Right lobe of liver (tissue), 6 donors: ENCODE results near the gene SCTR. TPM values are rescaled to one million over a fixed set of nuclear protein-coding genes. Genes with fewer than 3 reads are reported as not detected.

Experiments
- ATAC-seq, 4 donors: fragments of 200-7000 bp; cut with Tn5 transposase; one replicate each; pipeline ENCODE4 v1.9.1; 2020; ENCODE audit warnings: mild to moderate bottlenecking in 4 of 4, moderate library complexity in 4 of 4
- DNase-seq, 3 donors: peaks; one replicate each; pipeline ENCODE4 v3.0.0-alpha.2; 2020
- H3K27ac ChIP-seq, 3 donors: fragments of 200-600 bp; one replicate each; pipeline ENCODE4 v1.8.0; 2022
- H3K27me3 ChIP-seq, 2 donors: fragments of 200-600 bp; one replicate each; pipeline ENCODE4 v1.8.0; 2022
- H3K36me3 ChIP-seq, 4 donors: fragments of 200-600 bp; sonication (generic) in 1 of 4; one replicate each; pipeline versions ENCODE4 v1.5.1 to v1.8.0; 2017 to 2022; ENCODE audit warnings: control low read depth in 1 of 4
- H3K4me1 ChIP-seq, 4 donors: fragments of 200-600 bp; sonication (generic) in 1 of 4; one replicate each; pipeline versions ENCODE4 v1.5.1 to v1.8.0; 2017 to 2022; ENCODE audit warnings: control low read depth in 1 of 4
- H3K4me3 ChIP-seq, 3 donors: fragments of 200-600 bp; one replicate each; pipeline ENCODE4 v1.8.0; 2022
- H3K9me3 ChIP-seq, 4 donors: fragments of 200-600 bp; sonication (generic) in 1 of 4; one replicate each; pipeline versions ENCODE4 v1.5.1 to v1.8.0; 2017 to 2022; ENCODE audit warnings: control low read depth in 1 of 4
- POLR2A ChIP-seq: fragments of 450-650 bp; IDR thresholded peaks from one replicate; pipeline ENCODE4 v1.6.1; 2017; ENCODE audit warnings: antibody characterized with exemption, mild to moderate bottlenecking
- WGBS: methylation state at CpG from one replicate; pipeline ENCODE4 v1.1.6; 2018; ENCODE audit warnings: low coverage, low lambda C conversion rate; ENCODE audit not compliant: insufficient coverage; ENCODE audit errors: missing lambda C conversion rate; 5-methylcytosine and 5-hydroxymethylcytosine counted together
- intact Hi-C, 2 donors: fragments of 100-400 bp; cut with DNase I; formaldehyde crosslinking; loops; one replicate each; pipeline versions ENCODE4 v1.11.2 to v1.14.1; 2022
- total RNA-seq, 6 experiments: library from RNA; depleted of rRNA in 2 of 6; stranded (reverse); fragments of >200 nt in 2 of 6; fragmentation: NEBNext Ultra II Directional in 3 of 6; extraction: Animal tissue kit (Norgen Biotek cat#: 25700) in 3 of 6; gene quantifications; one replicate each; pipeline versions ENCODE4 v1.1.0 to v1.2.4, GENCODE V29; 2016 to 2023
- TF ChIP-seq, protein P1 (sequence below), 4 donors: fragments of 200-600 bp in 3 of 4; fragments of 450-650 bp in 1 of 4; IDR thresholded peaks; one replicate each; pipeline versions ENCODE4 v1.5.1 to v1.8.0; 2016 to 2022; ENCODE audit warnings: antibody characterized with exemption in 4 of 4, mild to moderate bottlenecking in 2 of 4
- donor health status: DM: no; HTN: yes; CAD: no.
- donor health status: DM: no; HTN: no; CAD: no.
- donor health status: DM: no; HTN: no; CAD: no.
- donor health status: DM: no; HTN: yes; CAD: no.
- donor health status: DM: no; HTN: yes; CAD: no.

SCTR gene
- total RNA-seq, 6 experiments from 2014 or later: 0.12 to 0.38 (median 0.35) TPM; not detected in 2

DNA sequence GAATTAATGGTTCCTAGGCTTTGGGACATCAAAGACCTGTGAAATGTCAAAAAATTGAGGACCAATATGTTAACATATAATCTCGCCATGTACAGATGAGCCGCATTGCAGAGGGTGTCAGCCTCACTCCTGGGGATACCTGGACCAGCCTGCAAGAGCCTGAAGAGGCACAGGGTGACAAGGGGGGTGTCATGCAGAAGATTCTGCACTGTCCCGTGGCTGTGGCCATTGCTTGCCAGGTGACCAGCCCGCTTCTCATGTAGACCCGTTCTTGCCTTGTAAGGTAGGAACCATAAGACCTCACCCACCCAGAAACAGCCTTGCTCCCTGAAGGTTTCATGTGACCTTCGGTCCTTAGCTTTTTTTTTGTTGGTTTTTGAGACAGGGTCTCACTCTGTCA, 55.2 kb downstream of the SCTR start:
- Histone ChIP-seq H3K27ac (no peak overlapping the region), H3K9me3 (no peaks in the 10 kb centered on the region), H3K27me3 (no peaks in the 10 kb centered on the region), H3K4me3 (no peak overlapping the region), H3K36me3 (no peaks in the 10 kb centered on the region), H3K4me1 (peaks cover 0 to 4% (median 0%) of the 10 kb centered on the region in 4 donors)
- no peak for TF ChIP-seq POLR2A
- TF ChIP-seq, protein P1, sequence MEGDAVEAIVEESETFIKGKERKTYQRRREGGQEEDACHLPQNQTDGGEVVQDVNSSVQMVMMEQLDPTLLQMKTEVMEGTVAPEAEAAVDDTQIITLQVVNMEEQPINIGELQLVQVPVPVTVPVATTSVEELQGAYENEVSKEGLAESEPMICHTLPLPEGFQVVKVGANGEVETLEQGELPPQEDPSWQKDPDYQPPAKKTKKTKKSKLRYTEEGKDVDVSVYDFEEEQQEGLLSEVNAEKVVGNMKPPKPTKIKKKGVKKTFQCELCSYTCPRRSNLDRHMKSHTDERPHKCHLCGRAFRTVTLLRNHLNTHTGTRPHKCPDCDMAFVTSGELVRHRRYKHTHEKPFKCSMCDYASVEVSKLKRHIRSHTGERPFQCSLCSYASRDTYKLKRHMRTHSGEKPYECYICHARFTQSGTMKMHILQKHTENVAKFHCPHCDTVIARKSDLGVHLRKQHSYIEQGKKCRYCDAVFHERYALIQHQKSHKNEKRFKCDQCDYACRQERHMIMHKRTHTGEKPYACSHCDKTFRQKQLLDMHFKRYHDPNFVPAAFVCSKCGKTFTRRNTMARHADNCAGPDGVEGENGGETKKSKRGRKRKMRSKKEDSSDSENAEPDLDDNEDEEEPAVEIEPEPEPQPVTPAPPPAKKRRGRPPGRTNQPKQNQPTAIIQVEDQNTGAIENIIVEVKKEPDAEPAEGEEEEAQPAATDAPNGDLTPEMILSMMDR (IDR thresholded peaks at IDR 0.05): no peak
- DNase-seq (no peak), ATAC-seq (no peak)
- WGBS: 43% methylated on average over 1 of the region's 6 CpGs
- intact Hi-C loops: no loop called here

DNA sequence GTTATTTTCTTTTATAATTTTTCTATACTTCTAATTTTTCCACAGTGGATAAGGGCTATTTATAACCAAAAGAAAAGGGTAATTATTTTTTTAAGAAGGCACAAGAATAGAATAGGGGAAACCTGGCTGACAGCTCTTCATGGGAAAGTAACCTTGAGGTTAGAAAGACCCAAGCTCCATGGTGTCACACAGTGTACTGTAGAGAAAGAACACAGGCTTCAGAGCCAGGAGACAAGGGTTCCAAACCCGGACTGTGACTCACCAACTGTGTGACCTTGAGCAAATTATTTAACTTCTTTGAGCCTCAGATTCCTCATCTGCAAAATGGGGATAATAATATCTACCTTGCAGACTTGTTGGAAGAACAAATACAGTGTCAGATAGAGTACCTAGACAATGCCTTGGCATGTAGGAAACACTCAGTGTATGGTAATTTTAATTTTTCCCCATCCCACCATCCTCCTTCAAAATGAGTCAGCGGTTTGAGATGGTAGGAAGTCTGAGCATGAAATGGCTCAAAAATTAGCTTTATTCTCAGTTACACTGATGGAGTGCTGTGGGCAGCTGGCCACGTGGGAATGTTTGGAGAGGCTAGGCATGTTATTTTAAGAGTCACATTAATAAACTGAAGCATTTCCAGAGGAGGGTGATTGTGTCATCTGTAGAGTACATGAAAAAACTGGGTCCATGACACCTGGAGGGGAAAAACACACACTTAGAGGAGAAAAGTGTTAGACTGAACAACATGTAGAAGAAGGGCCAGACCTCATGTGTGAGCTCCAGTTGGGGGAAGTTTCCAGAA, 55.9 kb downstream of the SCTR start:
- Histone ChIP-seq H3K4me1 (peaks cover 0 to 4% (median 0%) of the 10 kb centered on the region in 4 donors), H3K27ac (no peak overlapping the region), H3K36me3 (no peaks in the 10 kb centered on the region), H3K4me3 (no peak overlapping the region), H3K9me3 (no peaks in the 10 kb centered on the region), H3K27me3 (no peaks in the 10 kb centered on the region)
- intact Hi-C loops: no loop called here
- no peak for ATAC-seq
- no peak for DNase-seq
- TF ChIP-seq POLR2A: no peak
- WGBS: 44% methylated on average over 3 of the region's 3 CpGs

DNA sequence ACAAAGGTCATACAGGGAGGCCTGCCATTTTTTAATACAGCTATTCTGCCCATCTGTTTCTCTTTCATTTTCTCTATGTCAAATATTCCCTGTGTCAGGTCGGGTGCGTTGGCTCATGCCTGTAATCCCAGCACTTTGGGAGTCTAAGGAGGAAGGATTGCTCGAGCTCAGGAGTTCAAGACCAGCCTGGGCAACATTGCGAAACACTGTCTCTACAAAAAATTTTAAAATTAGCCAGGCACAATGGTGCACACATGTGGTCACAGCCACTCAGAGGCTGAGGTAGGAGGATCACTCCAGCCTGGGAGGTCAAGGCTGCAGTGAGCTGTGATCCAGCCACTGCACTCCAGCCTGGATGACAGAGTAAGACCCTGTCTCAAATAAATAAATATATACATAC, 57.9 kb downstream of the SCTR start:
- no peaks in the 10 kb centered on the region for H3K36me3 ChIP-seq
- no peak for TF ChIP-seq POLR2A
- TF ChIP-seq, protein P1 (IDR thresholded peaks at IDR 0.05): no peak
- intact Hi-C loops: no loop called here
- H3K4me3 ChIP-seq: no peak overlapping the region
- DNase-seq (no peak), ATAC-seq (no peak)
- no peaks in the 10 kb centered on the region for H3K27me3 ChIP-seq
- H3K9me3 ChIP-seq: no peaks in the 10 kb centered on the region
- WGBS: 77% methylated on average over 4 of the region's 4 CpGs
- H3K4me1 ChIP-seq: peaks cover 0 to 4% (median 0%) of the 10 kb centered on the region in 4 donors
- no peak overlapping the region for H3K27ac ChIP-seq

DNA sequence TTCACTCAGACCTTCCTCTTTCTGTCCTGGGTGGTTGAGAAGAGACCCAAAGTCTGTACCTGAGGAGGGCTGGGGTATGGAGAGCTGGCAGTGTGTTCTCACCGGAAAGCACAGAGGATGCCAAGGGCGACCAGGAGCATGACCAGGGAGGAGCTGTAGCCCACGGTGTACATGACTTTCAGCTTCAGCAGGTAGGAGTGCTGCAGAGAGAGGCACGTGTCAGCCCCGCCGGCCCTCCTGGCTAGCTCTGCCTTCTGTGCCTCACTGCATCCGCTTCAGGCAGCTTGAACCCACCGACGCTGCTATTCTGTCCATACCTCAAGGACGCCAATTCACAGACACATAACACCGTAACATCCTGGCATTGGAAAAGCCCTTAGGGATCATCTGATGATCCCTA, 58.6 kb downstream of the SCTR start:
- no peaks in the 10 kb centered on the region for H3K9me3 ChIP-seq
- peaks cover 0 to 4% (median 0%) of the 10 kb centered on the region in 4 donors for H3K4me1 ChIP-seq
- H3K36me3 ChIP-seq: no peaks in the 10 kb centered on the region
- WGBS: 70% methylated on average over 2 of the region's 11 CpGs
- TF ChIP-seq, protein P1 (IDR thresholded peaks at IDR 0.05): no peak
- TF ChIP-seq POLR2A: no peak
- H3K27me3 ChIP-seq: no peaks in the 10 kb centered on the region
- no peak for ATAC-seq
- no peak for DNase-seq
- no peak overlapping the region for H3K27ac ChIP-seq
- intact Hi-C loops: no loop called here
- no peak overlapping the region for H3K4me3 ChIP-seq

DNA sequence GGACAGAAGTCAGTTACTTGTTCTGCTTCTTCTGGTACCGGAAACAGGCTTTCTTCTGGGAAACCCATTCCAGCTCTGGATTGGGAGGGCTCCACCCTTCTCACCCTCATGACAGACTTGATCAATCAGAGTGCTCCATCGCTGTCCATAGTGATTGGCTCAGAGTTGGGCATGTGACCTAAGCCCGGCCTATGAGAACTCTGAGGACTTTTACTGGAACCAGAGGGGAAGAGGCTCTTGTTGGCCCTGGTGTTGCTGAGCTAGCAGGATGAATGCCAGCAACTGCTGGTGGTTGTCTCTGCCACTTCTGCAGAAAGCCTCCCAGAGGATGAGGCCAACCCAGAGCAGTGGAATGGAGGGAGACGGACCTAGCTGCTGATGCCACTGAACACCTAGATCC, 59.3 kb downstream of the SCTR start:
- Histone ChIP-seq H3K4me1 (peaks cover 0 to under 1% (median 0%) of the 10 kb centered on the region in 4 donors), H3K27ac (no peak overlapping the region), H3K9me3 (no peaks in the 10 kb centered on the region), H3K36me3 (no peaks in the 10 kb centered on the region), H3K27me3 (no peaks in the 10 kb centered on the region), H3K4me3 (no peak overlapping the region)
- peak; percentile 26 to 86 (median 55) for ATAC-seq
- 67% methylated on average over 3 of the region's 4 CpGs for WGBS
- TF ChIP-seq, protein P1 (IDR thresholded peaks at IDR 0.05): no peak
- TF ChIP-seq POLR2A: no peak
- intact Hi-C loops: no loop called here
- DNase-seq: no peak
